ENCODE results near the gene CENPX.

DNA sequence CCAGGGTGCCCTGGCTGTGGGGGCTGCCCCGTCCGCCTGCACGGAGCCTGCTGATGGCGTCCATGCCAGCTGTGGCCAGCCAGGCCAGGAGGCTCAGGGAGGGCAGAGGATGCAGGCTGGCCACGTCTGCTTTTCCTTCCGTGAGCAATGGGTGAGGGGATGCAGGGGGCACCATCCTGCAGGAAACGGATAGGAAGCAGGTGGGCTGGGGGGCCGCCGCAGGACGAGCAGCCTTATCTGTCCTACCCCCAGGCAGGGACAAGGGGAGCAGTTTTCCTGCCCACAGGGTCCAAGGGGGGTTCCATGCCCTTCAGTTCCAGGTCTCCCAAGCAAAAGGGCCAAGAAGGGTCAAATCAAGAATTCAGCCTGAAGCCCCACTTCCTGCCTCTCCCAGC is 36.2 kb upstream of the CENPX start:
- no peak for TF ChIP-seq CSDC2 (CRISPR knock-in tag; IDR thresholded peaks at IDR 0.05)
- TF ChIP-seq, protein P1, sequence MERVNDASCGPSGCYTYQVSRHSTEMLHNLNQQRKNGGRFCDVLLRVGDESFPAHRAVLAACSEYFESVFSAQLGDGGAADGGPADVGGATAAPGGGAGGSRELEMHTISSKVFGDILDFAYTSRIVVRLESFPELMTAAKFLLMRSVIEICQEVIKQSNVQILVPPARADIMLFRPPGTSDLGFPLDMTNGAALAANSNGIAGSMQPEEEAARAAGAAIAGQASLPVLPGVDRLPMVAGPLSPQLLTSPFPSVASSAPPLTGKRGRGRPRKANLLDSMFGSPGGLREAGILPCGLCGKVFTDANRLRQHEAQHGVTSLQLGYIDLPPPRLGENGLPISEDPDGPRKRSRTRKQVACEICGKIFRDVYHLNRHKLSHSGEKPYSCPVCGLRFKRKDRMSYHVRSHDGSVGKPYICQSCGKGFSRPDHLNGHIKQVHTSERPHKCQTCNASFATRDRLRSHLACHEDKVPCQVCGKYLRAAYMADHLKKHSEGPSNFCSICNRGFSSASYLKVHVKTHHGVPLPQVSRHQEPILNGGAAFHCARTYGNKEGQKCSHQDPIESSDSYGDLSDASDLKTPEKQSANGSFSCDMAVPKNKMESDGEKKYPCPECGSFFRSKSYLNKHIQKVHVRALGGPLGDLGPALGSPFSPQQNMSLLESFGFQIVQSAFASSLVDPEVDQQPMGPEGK (CRISPR knock-in tag; IDR thresholded peaks at IDR 0.05; ENCODE audit: borderline replicate concordance) = no peak
- TF ChIP-seq ZFP3 (CRISPR knock-in tag; IDR thresholded peaks at IDR 0.05) = no peak
- TF ChIP-seq ARNTL (CRISPR knock-in tag; IDR thresholded peaks at IDR 0.05; ENCODE audit: borderline replicate concordance, low read depth) = no peak
- no peak for TF ChIP-seq ZC3H10 (CRISPR knock-in tag; IDR thresholded peaks at IDR 0.05)
- no peak for TF ChIP-seq ISL1 (CRISPR knock-in tag; IDR thresholded peaks at IDR 0.05)
